Measurements from ENCODE around the gene KNDC1. TPM values are rescaled to one million over a fixed set of nuclear protein-coding genes. Genes with fewer than 3 reads are reported as not detected.

Gene KNDC1
- total RNA-seq, 1 donor from 2014 or later = not detected

DNA sequence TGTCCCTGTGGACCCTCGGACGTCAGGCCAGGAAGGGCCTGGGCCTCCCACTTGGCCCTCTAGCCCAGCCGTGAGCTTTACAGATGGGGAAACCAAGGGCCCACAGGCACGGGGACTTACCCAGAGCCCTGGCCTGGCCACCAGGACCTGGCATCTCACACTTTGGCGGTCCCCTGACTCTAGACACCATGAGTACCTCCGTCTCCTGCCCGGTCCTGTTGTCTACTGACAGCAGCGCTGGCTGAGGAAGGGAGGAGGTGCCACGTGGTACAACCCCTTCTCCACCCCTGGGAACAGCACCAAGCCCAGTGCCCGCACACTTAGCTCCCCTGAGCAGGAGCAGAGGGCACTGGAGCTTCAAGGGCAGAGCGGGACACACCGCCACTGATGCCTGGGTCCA is 46.2 kb upstream of the KNDC1 start:
- Mint-ChIP-seq H3K27me3 (ENCODE audit: unreplicated experiment) (no peaks in the 10 kb centered on the region), H3K4me3 (ENCODE audit: unreplicated experiment) (no peak overlapping the region), H3K36me3 (ENCODE audit: unreplicated experiment) (no peaks in the 10 kb centered on the region), H3K4me1 (ENCODE audit: unreplicated experiment) (no peaks in the 10 kb centered on the region), H3K27ac (ENCODE audit: unreplicated experiment) (no peak overlapping the region), H3K9me3 (ENCODE audit: unreplicated experiment) (peaks cover 13% of the 10 kb centered on the region)
- TF ChIP-seq, protein P1, sequence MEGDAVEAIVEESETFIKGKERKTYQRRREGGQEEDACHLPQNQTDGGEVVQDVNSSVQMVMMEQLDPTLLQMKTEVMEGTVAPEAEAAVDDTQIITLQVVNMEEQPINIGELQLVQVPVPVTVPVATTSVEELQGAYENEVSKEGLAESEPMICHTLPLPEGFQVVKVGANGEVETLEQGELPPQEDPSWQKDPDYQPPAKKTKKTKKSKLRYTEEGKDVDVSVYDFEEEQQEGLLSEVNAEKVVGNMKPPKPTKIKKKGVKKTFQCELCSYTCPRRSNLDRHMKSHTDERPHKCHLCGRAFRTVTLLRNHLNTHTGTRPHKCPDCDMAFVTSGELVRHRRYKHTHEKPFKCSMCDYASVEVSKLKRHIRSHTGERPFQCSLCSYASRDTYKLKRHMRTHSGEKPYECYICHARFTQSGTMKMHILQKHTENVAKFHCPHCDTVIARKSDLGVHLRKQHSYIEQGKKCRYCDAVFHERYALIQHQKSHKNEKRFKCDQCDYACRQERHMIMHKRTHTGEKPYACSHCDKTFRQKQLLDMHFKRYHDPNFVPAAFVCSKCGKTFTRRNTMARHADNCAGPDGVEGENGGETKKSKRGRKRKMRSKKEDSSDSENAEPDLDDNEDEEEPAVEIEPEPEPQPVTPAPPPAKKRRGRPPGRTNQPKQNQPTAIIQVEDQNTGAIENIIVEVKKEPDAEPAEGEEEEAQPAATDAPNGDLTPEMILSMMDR (IDR thresholded peaks at IDR 0.05) = no peak
- no peak for DNase-seq (ENCODE audit: extremely low spot score, unreplicated experiment)

GRCh38 chr10:133114251-133114650 is 45.8 kb upstream of the KNDC1 start:
- no peaks in the 10 kb centered on the region for H3K27me3 Mint-ChIP-seq (ENCODE audit: unreplicated experiment)
- H3K4me3 Mint-ChIP-seq (ENCODE audit: unreplicated experiment) = no peak overlapping the region
- H3K27ac Mint-ChIP-seq (ENCODE audit: unreplicated experiment) = no peak overlapping the region
- no peak for DNase-seq (ENCODE audit: extremely low spot score, unreplicated experiment)
- no peaks in the 10 kb centered on the region for H3K4me1 Mint-ChIP-seq (ENCODE audit: unreplicated experiment)
- peaks cover 13% of the 10 kb centered on the region for H3K9me3 Mint-ChIP-seq (ENCODE audit: unreplicated experiment)
- H3K36me3 Mint-ChIP-seq (ENCODE audit: unreplicated experiment) = no peaks in the 10 kb centered on the region
- TF ChIP-seq, protein P1 (IDR thresholded peaks at IDR 0.05) = no peak

DNA sequence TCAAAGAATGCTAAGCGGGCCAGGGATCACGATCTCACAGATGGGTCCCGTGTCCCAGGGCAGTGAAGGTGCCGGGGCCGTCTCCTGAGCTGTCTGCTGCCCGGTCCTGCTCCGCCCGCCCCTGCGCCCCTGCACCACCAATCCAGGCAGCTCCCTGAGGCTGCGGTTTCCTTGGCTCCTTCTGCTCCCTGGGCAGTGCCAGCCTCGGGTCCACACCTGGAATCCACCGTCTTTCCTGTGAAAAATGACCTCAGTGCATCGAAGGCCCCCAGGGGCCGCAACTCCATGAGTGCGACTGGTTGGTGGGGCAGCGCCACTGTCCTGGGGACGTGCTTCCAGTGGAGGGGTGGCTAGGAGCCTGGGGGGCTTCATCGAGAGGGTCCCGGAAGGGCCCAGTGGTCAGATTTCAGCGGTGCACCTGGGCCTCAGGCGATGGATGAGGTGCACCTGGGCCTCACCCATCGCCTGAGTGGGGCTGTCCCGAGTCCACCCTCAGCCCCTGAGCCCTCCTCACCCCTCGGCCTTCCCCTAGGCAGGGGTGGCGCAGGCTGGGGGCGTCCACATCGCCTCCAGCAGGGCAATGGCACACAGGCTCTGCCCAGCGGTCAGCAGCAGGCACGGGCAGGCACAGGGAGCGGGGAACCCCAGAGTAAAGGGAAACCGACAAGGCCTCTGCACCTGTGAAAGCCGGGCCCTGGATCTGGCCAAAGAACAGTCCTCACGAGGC is 45.1 kb upstream of the KNDC1 start:
- TF ChIP-seq, protein P1 (IDR thresholded peaks at IDR 0.05) = no peak
- Mint-ChIP-seq H3K9me3 (ENCODE audit: unreplicated experiment) (peaks cover 13% of the 10 kb centered on the region), H3K4me1 (ENCODE audit: unreplicated experiment) (no peaks in the 10 kb centered on the region), H3K27ac (ENCODE audit: unreplicated experiment) (no peak overlapping the region), H3K27me3 (ENCODE audit: unreplicated experiment) (no peaks in the 10 kb centered on the region), H3K36me3 (ENCODE audit: unreplicated experiment) (no peaks in the 10 kb centered on the region), H3K4me3 (ENCODE audit: unreplicated experiment) (no peak overlapping the region)
- no peak for DNase-seq (ENCODE audit: extremely low spot score, unreplicated experiment)

DNA sequence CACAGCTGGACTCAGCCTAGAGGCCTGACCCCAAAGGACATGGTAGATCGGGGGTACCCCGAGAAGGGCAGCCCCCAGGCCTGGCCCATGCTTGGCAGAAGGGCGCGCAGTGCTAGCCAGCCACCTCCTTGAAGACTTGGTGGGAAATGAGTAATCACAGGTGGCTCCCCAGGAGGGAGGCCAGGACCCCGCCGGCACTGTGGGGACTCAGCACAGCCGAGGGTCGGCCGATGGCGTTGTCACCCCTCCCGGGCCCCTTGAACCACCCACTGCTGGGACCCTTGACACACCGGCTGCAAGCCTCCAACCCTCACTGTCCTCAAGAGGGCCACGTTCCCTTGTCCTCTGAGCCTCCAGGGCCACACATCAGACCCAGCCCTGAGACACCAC is 44.6 kb upstream of the KNDC1 start:
- Mint-ChIP-seq H3K4me3 (ENCODE audit: unreplicated experiment) (no peak overlapping the region), H3K27ac (ENCODE audit: unreplicated experiment) (no peak overlapping the region), H3K9me3 (ENCODE audit: unreplicated experiment) (peaks cover 10% of the 10 kb centered on the region), H3K4me1 (ENCODE audit: unreplicated experiment) (no peaks in the 10 kb centered on the region), H3K27me3 (ENCODE audit: unreplicated experiment) (no peaks in the 10 kb centered on the region), H3K36me3 (ENCODE audit: unreplicated experiment) (no peaks in the 10 kb centered on the region)
- TF ChIP-seq, protein P1 (IDR thresholded peaks at IDR 0.05) = no peak
- no peak for DNase-seq (ENCODE audit: extremely low spot score, unreplicated experiment)

DNA sequence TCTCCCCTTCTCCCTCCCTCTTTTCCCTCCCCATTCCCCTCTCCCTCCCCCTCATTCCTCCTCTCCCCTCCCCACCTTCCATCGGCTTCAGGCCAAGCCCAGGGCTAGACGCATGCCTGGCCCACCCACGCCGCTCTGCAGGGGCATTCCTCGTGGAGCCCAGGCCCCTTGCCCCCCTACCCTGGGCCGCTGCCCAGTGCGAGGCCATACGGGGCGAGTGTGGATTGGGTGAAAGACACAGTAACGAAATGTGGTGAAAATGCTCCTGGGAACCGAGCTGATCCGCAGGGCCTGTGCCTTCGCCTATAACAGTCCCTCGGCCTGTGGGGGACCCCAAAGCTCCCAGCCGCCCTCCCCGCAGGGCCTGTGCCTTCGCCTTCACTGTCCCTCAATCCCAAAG is 44.0 kb upstream of the KNDC1 start:
- H3K9me3 Mint-ChIP-seq (ENCODE audit: unreplicated experiment) = peaks cover 7% of the 10 kb centered on the region
- no peaks in the 10 kb centered on the region for H3K36me3 Mint-ChIP-seq (ENCODE audit: unreplicated experiment)
- H3K27me3 Mint-ChIP-seq (ENCODE audit: unreplicated experiment) = no peaks in the 10 kb centered on the region
- no peaks in the 10 kb centered on the region for H3K4me1 Mint-ChIP-seq (ENCODE audit: unreplicated experiment)
- no peak overlapping the region for H3K27ac Mint-ChIP-seq (ENCODE audit: unreplicated experiment)
- H3K4me3 Mint-ChIP-seq (ENCODE audit: unreplicated experiment) = no peak overlapping the region
- no peak for DNase-seq (ENCODE audit: extremely low spot score, unreplicated experiment)
- TF ChIP-seq, protein P1 (IDR thresholded peaks at IDR 0.05) = no peak

All from osteocyte (in vitro differentiated cells).